ENCODE results near the gene PRR14L. TPM values are rescaled to one million over a fixed set of nuclear protein-coding genes. Genes with fewer than 3 reads are reported as not detected.
A peak's percentile ranks its signal among the peaks of the same experiment; 100 is the strongest.

The PRR14L gene
- total RNA-seq, 4 donors from 2014 or later: 14.6 to 21.6 (median 18.5) TPM

DNA sequence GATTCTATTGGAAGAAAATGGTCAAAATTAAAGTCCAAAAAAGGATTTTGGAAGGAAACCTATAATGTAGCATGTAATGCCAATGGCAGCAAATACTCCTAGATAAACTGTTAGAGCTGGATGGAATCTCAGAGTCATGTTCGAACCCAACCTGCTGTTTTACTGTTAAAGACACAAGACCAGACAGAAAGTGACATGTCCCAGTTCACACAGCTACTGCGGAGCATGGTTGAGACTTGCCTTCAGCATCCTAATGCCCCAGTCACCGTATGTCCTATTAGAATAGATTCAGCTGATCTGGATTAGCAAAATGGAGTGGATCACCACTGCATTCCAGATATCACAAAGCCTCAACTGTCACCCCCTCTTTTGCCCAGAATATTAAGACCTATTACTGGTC lies 102.9 kb downstream of the PRR14L start:
- H3K4me3 ChIP-seq: no peak overlapping the region
- H3K9me3 ChIP-seq: no peaks in the 10 kb centered on the region
- DNase-seq (ENCODE audit: extremely low spot score): no peak
- 97% methylated on average over 3 of the region's 3 CpGs for WGBS
- intact Hi-C loops (cut with DNase I): no loop called here
- no peak overlapping the region for H3K27ac ChIP-seq (replicated peaks in 1 of 4)
- no peak for TF ChIP-seq EP300 (IDR thresholded peaks at IDR 0.05)
- TF ChIP-seq POLR2A (IDR thresholded peaks at IDR 0.05; ENCODE audit: low read depth): no peak
- TF ChIP-seq, protein P1, sequence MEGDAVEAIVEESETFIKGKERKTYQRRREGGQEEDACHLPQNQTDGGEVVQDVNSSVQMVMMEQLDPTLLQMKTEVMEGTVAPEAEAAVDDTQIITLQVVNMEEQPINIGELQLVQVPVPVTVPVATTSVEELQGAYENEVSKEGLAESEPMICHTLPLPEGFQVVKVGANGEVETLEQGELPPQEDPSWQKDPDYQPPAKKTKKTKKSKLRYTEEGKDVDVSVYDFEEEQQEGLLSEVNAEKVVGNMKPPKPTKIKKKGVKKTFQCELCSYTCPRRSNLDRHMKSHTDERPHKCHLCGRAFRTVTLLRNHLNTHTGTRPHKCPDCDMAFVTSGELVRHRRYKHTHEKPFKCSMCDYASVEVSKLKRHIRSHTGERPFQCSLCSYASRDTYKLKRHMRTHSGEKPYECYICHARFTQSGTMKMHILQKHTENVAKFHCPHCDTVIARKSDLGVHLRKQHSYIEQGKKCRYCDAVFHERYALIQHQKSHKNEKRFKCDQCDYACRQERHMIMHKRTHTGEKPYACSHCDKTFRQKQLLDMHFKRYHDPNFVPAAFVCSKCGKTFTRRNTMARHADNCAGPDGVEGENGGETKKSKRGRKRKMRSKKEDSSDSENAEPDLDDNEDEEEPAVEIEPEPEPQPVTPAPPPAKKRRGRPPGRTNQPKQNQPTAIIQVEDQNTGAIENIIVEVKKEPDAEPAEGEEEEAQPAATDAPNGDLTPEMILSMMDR (IDR thresholded peaks at IDR 0.05): no peak
- TF ChIP-seq POLR2AphosphoS5 (IDR thresholded peaks at IDR 0.05): no peak
- H3K36me3 ChIP-seq: peaks cover 0 to 68% (median 52%) of the 10 kb centered on the region in 4 donors
- no peaks in the 10 kb centered on the region for H3K27me3 ChIP-seq
- H3K4me1 ChIP-seq: peaks cover 0 to 16% (median 11%) of the 10 kb centered on the region in 4 donors

GRCh38 chr22:31646186-31647019 lies 103.5 kb downstream of the PRR14L start:
- Histone ChIP-seq H3K27me3 (no peaks in the 10 kb centered on the region), H3K27ac (replicated peaks in 1 of 4) (peak overlapping the region in 1 of 4 donors; percentile 30), H3K4me1 (peaks cover 0 to 16% (median 11%) of the 10 kb centered on the region in 4 donors), H3K36me3 (peaks cover 0 to 74% (median 55%) of the 10 kb centered on the region in 4 donors), H3K9me3 (no peaks in the 10 kb centered on the region), H3K4me3 (no peak overlapping the region)
- intact Hi-C loops (cut with DNase I): no loop called here
- 68% methylated on average over 6 of the region's 6 CpGs for WGBS
- TF ChIP-seq POLR2A (IDR thresholded peaks at IDR 0.05; ENCODE audit: low read depth): no peak
- TF ChIP-seq POLR2AphosphoS5 (IDR thresholded peaks at IDR 0.05): no peak
- TF ChIP-seq, protein P1 (IDR thresholded peaks at IDR 0.05): no peak
- TF ChIP-seq EP300 (IDR thresholded peaks at IDR 0.05): no peak
- no peak for DNase-seq (ENCODE audit: extremely low spot score)

DNA sequence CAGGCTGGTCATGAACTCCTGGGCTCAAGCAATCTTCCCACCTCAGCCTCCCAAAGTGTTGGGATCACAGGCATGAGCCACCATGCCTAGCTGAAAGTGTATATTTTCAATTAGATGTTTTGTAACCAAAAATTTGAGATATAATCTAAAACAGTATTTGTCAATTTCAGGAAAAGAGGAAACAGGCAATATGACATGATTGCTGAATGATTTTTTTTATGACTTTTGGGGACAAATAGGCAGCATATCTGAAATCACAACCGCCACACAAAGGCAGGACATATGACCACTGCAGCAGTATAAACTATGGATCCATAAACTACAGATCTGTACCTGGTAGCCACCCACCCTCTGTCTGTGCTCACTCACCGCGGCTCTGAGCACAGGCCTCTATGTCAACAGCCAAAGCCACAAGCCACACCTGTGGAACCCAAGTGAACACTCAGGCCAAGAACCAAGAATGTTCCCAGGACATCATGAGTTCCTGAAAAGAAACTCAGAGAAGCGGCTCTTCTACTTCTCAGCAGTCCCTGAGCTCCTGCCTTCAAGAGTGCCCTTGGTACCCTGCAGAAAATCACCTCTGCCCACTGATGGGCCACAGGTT lies 110.4 kb downstream of the PRR14L start:
- TF ChIP-seq, protein P1 (IDR thresholded peaks at IDR 0.05): no peak
- TF ChIP-seq POLR2A (IDR thresholded peaks at IDR 0.05; ENCODE audit: low read depth) (no peak), POLR2AphosphoS5 (IDR thresholded peaks at IDR 0.05) (no peak), EP300 (IDR thresholded peaks at IDR 0.05) (no peak)
- WGBS: 83% methylated on average over 4 of the region's 4 CpGs
- DNase-seq (ENCODE audit: extremely low spot score): no peak
- Histone ChIP-seq H3K27ac (replicated peaks in 1 of 4) (peak overlapping the region in 1 of 4 donors; percentile 48), H3K27me3 (no peaks in the 10 kb centered on the region), H3K4me1 (peaks cover 5 to 20% (median 16%) of the 10 kb centered on the region in 4 donors), H3K4me3 (no peak overlapping the region), H3K9me3 (no peaks in the 10 kb centered on the region), H3K36me3 (peaks cover 0 to 20% (median 13%) of the 10 kb centered on the region in 4 donors)
- intact Hi-C loops (cut with DNase I): no loop called here

GRCh38 chr22:31637891-31638618 lies 111.9 kb downstream of the PRR14L start:
- WGBS: 67% methylated on average over 9 of the region's 15 CpGs
- TF ChIP-seq EP300 (IDR thresholded peaks at IDR 0.05): no peak
- TF ChIP-seq, protein P1 (IDR thresholded peaks at IDR 0.05): no peak
- TF ChIP-seq POLR2A (IDR thresholded peaks at IDR 0.05; ENCODE audit: low read depth): no peak
- no peak for TF ChIP-seq POLR2AphosphoS5 (IDR thresholded peaks at IDR 0.05)
- H3K27ac ChIP-seq (replicated peaks in 1 of 4): peak overlapping the region; percentile 32 to 75 (median 63)
- H3K27me3 ChIP-seq: no peaks in the 10 kb centered on the region
- peak overlapping the region; percentile 23 to 40 (median 26) for H3K4me3 ChIP-seq
- peaks cover 5 to 26% (median 20%) of the 10 kb centered on the region in 4 donors for H3K4me1 ChIP-seq
- peaks cover 0 to 16% (median 9%) of the 10 kb centered on the region in 4 donors for H3K36me3 ChIP-seq
- intact Hi-C loops (cut with DNase I): no loop called here
- no peak for DNase-seq (ENCODE audit: extremely low spot score)
- no peaks in the 10 kb centered on the region for H3K9me3 ChIP-seq
